ENCODE measurements around the gene TSC22D2.

- TF ChIP-seq CTCF (conservative IDR thresholded peaks at IDR 0.05; ENCODE audit: low read length): no peak
- TF ChIP-seq EZH2phosphoT487 (IDR thresholded peaks at IDR 0.05; ENCODE audit: borderline replicate concordance): no peak
Observed at GRCh38 chr3:150393745-150394144, 14.4 kb upstream of the TSC22D2 start.
